ENCODE measurements around the gene CDH26. TPM values are rescaled to one million over a fixed set of nuclear protein-coding genes. Genes with fewer than 3 reads are reported as not detected.

The CDH26 gene
- total and polyA plus RNA-seq, 2 experiments from 2014 or later: 2.0 TPM

- H3K9me2 ChIP-seq (ENCODE audit: insufficient read depth): no peaks in the 10 kb centered on the region
- no peak overlapping the region for H3K27ac Mint-ChIP-seq
- DNase-seq (ENCODE audit: low spot score) (no peak), ATAC-seq (no peak)
- peaks cover 11% of the 10 kb centered on the region for H3K27me3 Mint-ChIP-seq (ENCODE audit: insufficient read depth, low read depth, poor library complexity)
- no peaks in the 10 kb centered on the region for H3K36me3 Mint-ChIP-seq (ENCODE audit: low read depth)
- H3K27ac ChIP-seq (ENCODE audit: low read depth): no peak overlapping the region
- no peak overlapping the region for H3K4me2 ChIP-seq
- H3K4me1 Mint-ChIP-seq: peaks cover 2% of the 10 kb centered on the region; the same call in 2 of the 3 replicates
- no peaks in the 10 kb centered on the region for H4K20me1 ChIP-seq (replicated peaks; ENCODE audit: insufficient read depth)
- no peak overlapping the region for H3K4me3 Mint-ChIP-seq
- H3K27me3 ChIP-seq (ENCODE audit: insufficient read depth): no peaks in the 10 kb centered on the region
- H2AFZ ChIP-seq: no peak overlapping the region
- H3K9me3 Mint-ChIP-seq: no peaks in the 10 kb centered on the region
- TF ChIP-seq EZH2 (IDR thresholded peaks at IDR 0.05; ENCODE audit: low read depth, unreplicated experiment) (no peak), CTCF (conservative IDR thresholded peaks at IDR 0.05; ENCODE audit: low read depth in 2 of 2) (no peak), EZH2phosphoT487 (IDR thresholded peaks at IDR 0.05; ENCODE audit: unreplicated experiment) (no peak), ZNF114 (CRISPR knock-in tag; IDR thresholded peaks at IDR 0.05) (no peak), ZNF331 (CRISPR knock-in tag; IDR thresholded peaks at IDR 0.05; ENCODE audit: low read depth) (no peak), STAT1 (IDR thresholded peaks at IDR 0.05; ENCODE audit: unreplicated experiment) (no peak), NANOG (IDR thresholded peaks at IDR 0.05; ENCODE audit: borderline replicate concordance) (no peak), POLR2AphosphoS5 (IDR thresholded peaks at IDR 0.05; ENCODE audit: low read depth) (no peak), CREB1 (CRISPR knock-in tag; IDR thresholded peaks at IDR 0.05; ENCODE audit: low read depth) (no peak), JUNB (IDR thresholded peaks at IDR 0.05; ENCODE audit: unreplicated experiment) (no peak), ZNF462 (CRISPR knock-in tag; IDR thresholded peaks at IDR 0.05) (no peak), REST (IDR thresholded peaks at IDR 0.05; ENCODE audit: unreplicated experiment) (no peak), ETS1 (IDR thresholded peaks at IDR 0.05) (no peak)
- H3K4me3 ChIP-seq: no peak overlapping the region
- H3K4me1 ChIP-seq (ENCODE audit: insufficient read depth): no peaks in the 10 kb centered on the region
- H3K36me3 ChIP-seq (ENCODE audit: insufficient read depth): no peaks in the 10 kb centered on the region
- no peaks in the 10 kb centered on the region for H3K79me2 ChIP-seq (replicated peaks; ENCODE audit: insufficient read depth)
- no peaks in the 10 kb centered on the region for H3F3A ChIP-seq (replicated peaks; ENCODE audit: low read depth)
Measured at GRCh38 chr20:60013296-60014139, 55.3 kb downstream of the CDH26 start.
